ENCODE measurements around the gene FAM131A.

The FAM131A gene

GRCh38 chr3:184348057-184348382 is 10.6 kb downstream of the FAM131A start:
- no peak for DNase-seq (ENCODE audit: low spot score)

GRCh38 chr3:184349563-184350470 is 12.4 kb downstream of the FAM131A start:
- no peak for DNase-seq (ENCODE audit: low spot score)
- no peak for TF ChIP-seq CTCF (IDR thresholded peaks at IDR 0.05; ENCODE audit: extremely low read depth, missing control alignments)

More at GRCh38 chr3:184348057-184348382, 10.6 kb downstream of the FAM131A start:
- no peak for TF ChIP-seq CTCF (IDR thresholded peaks at IDR 0.05; ENCODE audit: extremely low read depth, missing control alignments)

GRCh38 chr3:184350618-184351017 is 13.2 kb downstream of the FAM131A start:
- no peak for DNase-seq (ENCODE audit: low spot score)
- TF ChIP-seq CTCF (IDR thresholded peaks at IDR 0.05; ENCODE audit: extremely low read depth, missing control alignments) = no peak

GRCh38 chr3:184351511-184352148 is 14.2 kb downstream of the FAM131A start:
- no peak for DNase-seq (ENCODE audit: low spot score)

GRCh38 chr3:184352149-184352785 is 14.9 kb downstream of the FAM131A start:
- TF ChIP-seq CTCF (IDR thresholded peaks at IDR 0.05; ENCODE audit: extremely low read depth, missing control alignments) = no peak
- no peak for DNase-seq (ENCODE audit: low spot score)

More at GRCh38 chr3:184351511-184352148, 14.2 kb downstream of the FAM131A start:
- no peak for TF ChIP-seq CTCF (IDR thresholded peaks at IDR 0.05; ENCODE audit: extremely low read depth, missing control alignments)

- TF ChIP-seq CTCF (IDR thresholded peaks at IDR 0.05; ENCODE audit: extremely low read depth, missing control alignments) = no peak
- no peak for DNase-seq (ENCODE audit: low spot score)
Measured at GRCh38 chr3:184352897-184353545, 15.6 kb downstream of the FAM131A start.

Measured in GM20000 (cell line).